ENCODE results near the gene QPCT.
"Not testable (repeated sequence)": the region's sequence is repeated elsewhere in the genome, so short reads cannot be mapped to it uniquely, and the experiment has no call there.

Gene QPCT

GRCh38 chr2:37361994-37362698 lies 17.7 kb downstream of the QPCT start:
- no peak for DNase-seq

DNA sequence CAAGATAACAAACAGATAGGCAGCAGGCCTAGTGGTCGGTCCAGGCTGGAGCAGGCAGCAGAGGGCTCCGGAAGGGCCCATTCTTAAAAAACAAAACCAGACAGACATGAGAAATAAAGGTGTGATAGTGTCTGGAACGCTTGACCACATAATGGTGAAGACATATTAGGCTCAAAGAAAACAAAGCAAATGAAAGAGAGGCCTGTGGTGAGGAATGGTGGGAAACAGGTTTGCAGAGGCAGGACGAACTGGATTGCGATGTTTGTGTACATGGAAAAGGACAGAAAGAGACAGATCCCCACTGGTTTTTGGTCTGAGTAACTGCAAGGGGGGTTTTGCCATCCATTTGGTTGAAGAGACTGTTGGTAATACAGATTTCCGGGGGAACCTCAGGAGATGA lies 19.9 kb downstream of the QPCT start:
- no peak for DNase-seq

DNA sequence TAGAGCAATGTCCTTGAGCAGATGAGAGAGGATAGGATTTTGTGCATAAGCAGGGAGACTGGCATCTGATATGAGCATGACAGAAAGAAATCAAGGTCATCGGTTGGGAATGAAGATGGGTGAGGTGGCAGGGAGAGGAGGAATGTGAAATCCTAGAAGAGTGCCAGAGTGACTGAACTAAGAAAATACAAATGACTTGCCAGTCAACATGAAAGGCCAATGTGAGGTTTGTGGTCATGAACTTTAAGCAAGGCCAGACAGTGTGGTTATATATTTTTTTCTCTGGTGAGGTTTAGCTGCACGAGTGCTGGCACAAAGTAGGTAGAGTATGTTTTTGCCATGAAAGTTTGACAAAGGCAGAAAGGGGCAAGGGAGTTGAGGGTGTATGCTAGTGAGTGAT lies 21.2 kb downstream of the QPCT start:
- no peak for DNase-seq

DNA sequence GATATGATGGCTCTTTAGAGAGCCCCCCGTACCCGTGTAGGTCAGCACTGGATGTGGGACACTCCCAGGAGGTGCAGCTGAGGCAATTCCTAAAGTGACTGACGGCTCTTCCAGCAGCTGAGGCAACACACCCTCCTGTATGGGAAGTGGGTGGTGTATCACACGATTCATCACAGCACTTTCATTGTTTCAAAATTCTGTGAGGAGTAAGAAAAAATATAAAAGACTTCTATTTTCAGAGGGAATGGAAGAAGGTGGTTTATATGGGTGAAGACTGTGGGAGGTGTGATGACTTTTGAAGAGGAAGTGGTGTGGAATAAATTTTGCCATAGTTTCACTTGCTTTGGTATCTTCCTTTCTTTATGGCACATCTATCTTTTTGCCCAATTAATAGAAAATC lies 22.3 kb downstream of the QPCT start:
- no peak for DNase-seq

DNA sequence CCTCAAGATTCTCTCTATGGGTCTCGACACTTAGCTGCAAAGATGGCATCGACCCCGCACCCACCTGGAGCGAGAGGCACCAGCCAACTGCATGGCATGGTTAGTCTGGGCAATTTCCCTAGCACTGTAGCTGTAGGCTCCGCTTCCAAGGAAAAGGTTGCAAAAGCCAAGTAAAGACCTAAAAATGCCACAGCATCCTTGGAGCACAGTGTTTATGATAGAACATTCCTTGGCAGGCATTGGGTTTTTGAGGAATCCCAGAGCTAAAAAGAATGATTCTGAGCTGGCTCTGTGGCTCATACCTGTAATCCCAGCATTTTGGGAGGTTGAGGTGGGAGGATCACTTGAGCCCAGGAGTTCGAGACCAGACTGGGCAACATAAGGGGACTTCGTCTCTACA lies 22.9 kb downstream of the QPCT start:
- DNase-seq: no peak

DNA sequence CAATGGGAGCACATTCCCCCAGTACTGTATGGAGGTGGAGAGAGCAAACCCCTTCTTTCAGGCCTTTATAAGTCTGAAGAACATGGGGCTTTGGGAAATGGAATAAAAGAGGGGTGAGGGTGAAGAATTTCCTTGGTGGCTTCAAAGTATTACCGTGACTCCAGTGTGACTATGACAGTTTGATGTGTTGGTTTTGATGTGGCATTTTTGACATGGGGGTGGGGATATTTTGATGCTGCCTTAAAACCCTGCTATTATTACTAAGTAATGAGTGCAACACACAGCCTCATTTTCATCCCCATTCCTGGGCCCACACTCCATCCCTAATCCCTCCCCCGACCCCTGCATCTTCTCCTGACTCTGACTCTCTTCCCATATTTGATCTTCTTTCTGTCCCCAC lies 23.6 kb downstream of the QPCT start:
- DNase-seq: peak; percentile 23

DNA sequence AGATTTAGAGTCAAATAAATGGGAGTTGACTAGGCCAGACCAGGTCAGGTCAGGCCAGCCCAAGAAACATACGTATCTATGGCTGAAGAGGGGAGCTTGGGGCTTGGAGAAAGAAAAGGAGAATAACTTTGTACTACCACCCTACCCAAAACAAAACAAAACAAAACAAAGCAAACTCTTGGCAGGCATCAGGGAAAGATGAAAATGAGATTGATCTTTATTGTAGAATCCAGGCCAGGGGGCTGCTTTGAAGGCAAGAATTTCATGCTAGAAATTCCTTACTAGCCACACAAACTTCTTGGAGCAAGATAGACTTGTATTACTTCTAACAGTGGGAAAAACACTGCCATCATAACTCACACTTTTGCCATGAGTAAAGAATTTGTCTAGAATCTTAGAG lies 26.2 kb downstream of the QPCT start:
- DNase-seq: no peak

- no peak for DNase-seq
Measured at GRCh38 chr2:37372000-37372399, 27.6 kb downstream of the QPCT start.

DNA sequence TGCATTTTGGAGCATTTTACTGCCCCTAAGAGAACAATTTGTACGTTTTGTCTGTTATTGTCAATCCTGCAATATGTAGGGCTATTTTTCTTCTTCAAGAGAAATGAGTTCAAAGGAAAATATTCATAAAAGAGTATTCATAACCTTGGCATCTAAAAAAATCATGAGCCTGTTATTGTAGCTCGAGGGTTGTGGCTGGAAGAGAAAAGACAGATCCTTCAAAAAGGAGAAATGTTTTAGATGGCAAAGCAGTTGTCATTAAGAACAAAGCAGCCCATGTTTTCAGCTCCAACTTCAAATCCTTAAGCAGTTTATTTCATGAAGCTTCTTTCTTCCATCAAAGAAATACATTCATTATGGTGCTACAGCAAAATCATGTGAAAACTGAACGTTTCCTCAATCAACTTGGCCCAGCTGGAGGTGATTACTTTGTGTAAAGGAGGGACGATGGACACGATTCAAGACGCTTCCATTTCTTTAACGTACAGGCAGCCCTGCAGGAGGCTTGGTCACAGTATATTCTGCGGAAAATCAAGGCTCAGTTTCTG lies 31.4 kb downstream of the QPCT start:
- DNase-seq: no peak

- peak; percentile 41 for DNase-seq
Measured at GRCh38 chr2:37376421-37377186, 32.2 kb downstream of the QPCT start.

DNA sequence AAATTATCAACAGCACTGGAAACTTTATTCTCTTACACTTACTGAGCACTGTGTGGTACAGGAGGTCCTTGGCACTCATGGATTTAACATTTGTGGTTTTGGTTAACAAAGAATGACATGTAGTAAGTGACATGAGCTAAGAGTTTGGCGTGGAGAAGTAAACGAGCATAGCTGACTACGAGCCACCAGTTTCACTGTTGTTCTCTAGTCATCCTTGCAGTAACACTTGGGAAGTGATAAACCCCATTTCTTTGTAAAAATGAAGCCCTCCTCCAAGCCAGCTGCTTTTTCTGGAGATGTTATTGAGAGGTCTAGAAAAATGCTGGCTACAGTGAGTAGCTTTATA lies 32.7 kb downstream of the QPCT start:
- no peak for DNase-seq

GRCh38 chr2:37378411-37378810 lies 34.0 kb downstream of the QPCT start:
- no peak for DNase-seq

- DNase-seq: no peak
Measured at GRCh38 chr2:37379881-37380296, 35.5 kb downstream of the QPCT start.

GRCh38 chr2:37380787-37381186 lies 36.4 kb downstream of the QPCT start:
- not testable (repeated sequence) for DNase-seq

DNA sequence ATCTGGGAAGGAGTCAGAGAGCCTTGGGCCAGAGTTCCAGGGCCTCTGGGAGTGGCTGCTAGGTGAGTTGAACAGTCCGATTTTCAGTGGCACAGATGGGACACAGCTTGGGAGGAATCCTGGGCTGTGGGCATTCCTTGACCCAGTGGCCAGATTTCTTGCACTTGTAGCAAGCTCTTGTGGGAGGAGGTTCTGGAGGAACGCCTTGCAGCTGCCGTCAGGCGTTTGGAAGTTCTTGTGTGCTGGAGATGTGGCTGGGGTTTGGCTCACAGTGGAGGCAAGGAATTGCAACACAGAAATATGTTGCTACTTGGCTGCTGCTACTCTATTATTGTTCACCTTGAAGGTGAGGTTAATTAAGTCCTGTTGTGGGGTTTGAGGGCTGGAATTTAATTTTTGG lies 39.8 kb downstream of the QPCT start:
- DNase-seq: not testable (repeated sequence)

DNA sequence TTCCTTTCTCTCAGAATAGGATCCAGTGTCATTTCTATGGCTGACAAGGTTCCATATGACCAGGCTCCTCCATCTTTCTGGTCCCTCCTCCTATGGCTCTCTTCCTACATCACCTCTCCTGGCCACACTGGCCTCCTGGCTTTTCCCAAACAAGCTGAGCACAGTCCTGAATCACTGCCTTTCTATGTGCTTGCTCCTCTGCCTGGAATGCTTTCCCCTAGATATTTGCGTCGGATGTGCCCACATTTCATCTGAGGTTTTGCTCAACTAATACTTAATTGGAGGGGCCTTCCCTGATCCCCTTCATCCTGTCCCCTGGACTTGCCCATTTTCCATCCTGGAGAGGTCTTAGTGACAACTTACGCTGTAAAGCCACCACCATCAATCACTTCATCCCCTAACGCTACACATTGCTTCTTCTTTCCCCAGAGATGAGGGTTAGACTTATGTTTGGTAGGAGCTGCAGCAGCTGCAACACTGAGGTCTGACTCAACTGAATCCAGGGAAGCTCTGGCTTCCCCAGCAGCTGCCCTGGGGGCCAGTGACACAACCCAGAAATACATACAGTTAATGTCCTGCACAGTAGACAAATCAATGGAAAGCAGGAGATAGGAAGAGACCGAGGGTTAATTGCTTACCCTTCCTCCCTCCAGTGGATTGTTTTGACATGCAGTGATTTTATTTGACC lies 42.9 kb downstream of the QPCT start:
- DNase-seq: no peak

- no peak for DNase-seq
Measured at GRCh38 chr2:37388074-37388473, 43.6 kb downstream of the QPCT start.

DNA sequence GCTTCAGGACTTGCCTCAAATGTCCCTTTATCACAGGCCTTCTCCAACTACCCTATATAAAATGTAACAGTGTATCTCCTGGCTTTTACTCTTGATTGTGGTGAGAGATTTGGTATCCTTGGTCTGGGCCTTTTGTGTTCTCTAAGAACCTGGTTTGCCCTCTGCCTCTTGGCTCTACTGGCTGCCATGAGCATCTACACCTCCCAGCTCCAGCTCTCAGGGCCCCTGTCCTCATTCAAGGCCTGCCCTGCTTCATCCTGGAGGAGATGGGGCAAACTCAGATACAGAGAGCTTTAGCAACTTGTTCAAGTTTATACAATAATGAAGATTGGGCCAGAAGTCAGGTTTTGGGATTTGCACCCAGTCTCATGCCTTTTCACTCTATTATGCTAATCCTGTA lies 45.0 kb downstream of the QPCT start:
- DNase-seq: no peak

DNA sequence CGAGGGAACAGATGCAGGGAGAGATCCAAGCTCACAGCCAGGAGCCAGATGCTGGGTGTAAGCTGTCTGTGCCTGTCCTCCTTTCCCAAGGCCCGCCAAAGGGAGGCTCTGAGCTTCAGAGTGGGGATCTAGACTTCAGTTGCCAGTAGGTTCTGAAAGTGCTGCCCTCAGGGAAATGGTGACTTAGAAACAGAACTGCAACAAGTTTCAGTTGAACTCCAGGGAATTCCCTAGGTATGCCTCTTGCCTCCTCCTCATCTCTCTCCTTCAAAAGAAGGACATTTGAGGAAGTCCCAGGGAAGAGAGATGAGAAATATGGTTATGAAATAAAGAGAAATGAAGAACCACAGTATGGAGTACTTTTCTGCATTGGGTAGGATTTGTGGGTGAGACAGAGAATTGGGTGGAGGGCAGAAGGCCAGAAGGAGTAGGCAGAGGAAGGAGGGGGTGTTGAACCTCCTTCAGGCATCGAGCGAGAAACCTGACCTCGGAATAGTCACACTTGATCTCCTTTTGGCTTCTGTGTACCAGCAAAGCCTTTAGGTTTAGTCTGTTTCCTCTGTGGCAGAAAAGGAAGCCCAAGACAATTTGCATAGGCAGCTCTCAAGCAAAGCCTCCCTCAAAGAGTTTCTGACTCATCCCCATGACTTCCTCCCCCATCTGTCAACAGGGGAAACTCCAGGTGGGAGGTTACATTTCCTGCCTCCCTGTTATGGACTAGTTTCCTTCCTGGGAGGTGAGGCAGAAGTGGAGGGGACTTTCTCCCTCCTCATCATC lies 45.7 kb downstream of the QPCT start:
- peak; percentile 80 for DNase-seq

DNA sequence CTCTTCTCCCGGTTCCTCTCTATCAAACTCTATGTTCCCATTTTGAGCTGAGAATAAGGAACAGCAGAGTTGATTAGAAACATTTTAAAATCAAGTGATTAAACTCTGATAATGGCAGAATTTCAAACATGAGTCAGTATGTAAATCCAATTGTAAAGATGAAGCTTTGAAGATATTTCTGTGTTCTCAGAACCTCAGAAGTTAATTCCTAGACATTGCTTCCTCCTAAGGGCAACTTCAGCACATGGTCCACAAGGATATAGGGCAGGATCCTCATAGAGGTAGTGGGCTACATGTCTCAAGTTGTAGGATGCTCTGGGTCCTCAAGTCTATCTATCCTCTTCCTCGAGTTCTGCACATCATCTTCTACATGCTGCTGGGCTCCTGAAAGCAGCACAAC lies 46.3 kb downstream of the QPCT start:
- DNase-seq: no peak

- no peak for DNase-seq
Measured at GRCh38 chr2:37391711-37392110, 47.3 kb downstream of the QPCT start.

DNA sequence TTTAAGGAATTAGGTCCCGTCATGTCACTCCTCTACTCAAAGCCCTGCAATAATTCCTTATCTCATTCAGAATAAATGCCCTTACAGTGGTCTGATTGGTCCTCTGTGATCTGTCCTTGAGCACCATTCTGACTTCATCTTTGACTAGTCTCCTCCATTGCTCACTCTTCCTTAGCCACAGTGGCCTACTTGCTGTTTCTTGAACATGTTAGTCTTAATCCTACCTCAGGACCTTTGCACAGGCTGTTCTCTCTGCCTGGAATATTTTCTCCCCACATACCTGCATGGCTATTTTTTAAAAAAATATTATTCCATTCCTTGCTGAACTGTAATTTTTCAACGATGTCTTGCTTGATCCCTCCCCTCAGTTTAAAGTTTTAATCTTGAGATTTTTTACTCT lies 48.0 kb downstream of the QPCT start:
- DNase-seq: no peak

- DNase-seq: peak; percentile 13
Measured at GRCh38 chr2:37394263-37394662, 49.8 kb downstream of the QPCT start.

Data from CD4-positive, alpha-beta T cell treated with Interleukin-10 for 1 hour (primary cell).